HFFc6 (cell line): ENCODE measurements around the gene NBAS. TPM values are rescaled to one million over a fixed set of nuclear protein-coding genes. Genes with fewer than 3 reads are reported as not detected.

ENCODE experiments used
- DNase-seq: peaks from one replicate; pipeline ENCODE4 v3.0.0-alpha.2; 2018
- H3K27ac Mint-ChIP-seq: 2 replicates; pipeline ENCODE4 v1.8.0; 2020; ENCODE audit warnings: mild to moderate bottlenecking, mixed read lengths
- H3K27me3 Mint-ChIP-seq: 2 replicates; pipeline ENCODE4 v1.8.0; 2021; ENCODE audit warnings: mild to moderate bottlenecking, moderate library complexity, mixed read lengths; ENCODE audit not compliant: insufficient read depth
- H3K36me3 Mint-ChIP-seq: 2 replicates; pipeline ENCODE4 v1.8.0; 2021; ENCODE audit warnings: low read depth, mixed read lengths
- H3K4me1 Mint-ChIP-seq: 2 replicates; pipeline ENCODE4 v1.8.0; 2020; ENCODE audit warnings: low read depth, mixed read lengths
- H3K4me3 Mint-ChIP-seq: 2 replicates; pipeline ENCODE4 v1.8.0; 2020; ENCODE audit warnings: mild to moderate bottlenecking, moderate library complexity, mixed read lengths
- H3K9me3 Mint-ChIP-seq: 2 replicates; pipeline ENCODE4 v1.8.0; 2020; ENCODE audit warnings: mild to moderate bottlenecking, mixed read lengths
- CTCF ChIP-seq: fragments of 200-600 bp; sonication (generic); IDR thresholded peaks from 2 replicates; pipeline ENCODE4 v1.5.0; 2021; ENCODE audit warnings: antibody characterized with exemption, mild to moderate bottlenecking
- total RNA-seq, 6 experiments: library from RNA; stranded (reverse); fragmentation: NEBNext Ultra II Directional; extraction: Animal tissue kit (Norgen Biotek cat#: 25700); gene quantifications; 2 replicates in 1 of 6; 3 replicates in 5 of 6; pipeline ENCODE4 v1.2.3, GENCODE V29; 2021

Gene NBAS
- total RNA-seq, 6 experiments from 2014 or later = 43.5 to 54.0 (median 52.2) TPM

- TF ChIP-seq CTCF = no peak
- no peak for DNase-seq
- Mint-ChIP-seq H3K27me3 (no peaks in the 10 kb centered on the region; the same call in 1 of the 2 replicates), H3K27ac (no peak overlapping the region), H3K36me3 (peaks cover 42% of the 10 kb centered on the region), H3K4me3 (no peak overlapping the region; the same call in 1 of the 2 replicates), H3K9me3 (no peaks in the 10 kb centered on the region), H3K4me1 (peaks cover 41% of the 10 kb centered on the region)
Observed at GRCh38 chr2:15354596-15355366, 206.4 kb downstream of the NBAS start.

GRCh38 chr2:15352363-15352762 is 208.8 kb downstream of the NBAS start:
- Mint-ChIP-seq H3K9me3 (no peaks in the 10 kb centered on the region), H3K4me1 (peaks cover 20% of the 10 kb centered on the region), H3K27me3 (no peaks in the 10 kb centered on the region), H3K4me3 (no peak overlapping the region), H3K27ac (no peak overlapping the region), H3K36me3 (peaks cover 42% of the 10 kb centered on the region)
- DNase-seq = no peak
- TF ChIP-seq CTCF = no peak

- Mint-ChIP-seq H3K27me3 (no peaks in the 10 kb centered on the region), H3K27ac (no peak overlapping the region), H3K9me3 (peaks cover 11% of the 10 kb centered on the region), H3K36me3 (peaks cover 46% of the 10 kb centered on the region), H3K4me3 (no peak overlapping the region), H3K4me1 (peaks cover 17% of the 10 kb centered on the region)
- TF ChIP-seq CTCF = no peak
- no peak for DNase-seq
Observed at GRCh38 chr2:15348636-15349035, 212.5 kb downstream of the NBAS start.

- H3K9me3 Mint-ChIP-seq = peaks cover 11% of the 10 kb centered on the region
- H3K4me3 Mint-ChIP-seq = no peak overlapping the region
- no peak overlapping the region for H3K27ac Mint-ChIP-seq
- H3K27me3 Mint-ChIP-seq = no peaks in the 10 kb centered on the region
- H3K36me3 Mint-ChIP-seq = peaks cover 48% of the 10 kb centered on the region
- TF ChIP-seq CTCF = no peak
- peaks cover 14% of the 10 kb centered on the region for H3K4me1 Mint-ChIP-seq
- DNase-seq = no peak
Observed at GRCh38 chr2:15348045-15348444, 213.1 kb downstream of the NBAS start.

- H3K4me3 Mint-ChIP-seq = no peak overlapping the region
- H3K9me3 Mint-ChIP-seq = peaks cover 11% of the 10 kb centered on the region
- TF ChIP-seq CTCF = no peak
- peaks cover 40% of the 10 kb centered on the region for H3K36me3 Mint-ChIP-seq
- H3K27me3 Mint-ChIP-seq = no peaks in the 10 kb centered on the region
- no peak for DNase-seq
- no peak overlapping the region for H3K27ac Mint-ChIP-seq
- peaks cover 14% of the 10 kb centered on the region for H3K4me1 Mint-ChIP-seq
Observed at GRCh38 chr2:15346624-15347023, 214.5 kb downstream of the NBAS start.
